CD4-positive, alpha-beta T cell treated with Interleukin-1 beta for 1 hour (primary cell): ENCODE data around the gene NKAP.
"Not testable (repeated sequence)": the region's sequence is repeated elsewhere in the genome, so short reads cannot be mapped to it uniquely, and the experiment has no call there.

ENCODE experiments used
- DNase-seq, 2 donors: peaks; one replicate each; pipeline ENCODE4 v3.0.0-alpha.2; 2020 to 2022

Gene NKAP

GRCh38 chrX:119935215-119935874 lies 8.2 kb downstream of the NKAP start:
- no peak for DNase-seq

DNA sequence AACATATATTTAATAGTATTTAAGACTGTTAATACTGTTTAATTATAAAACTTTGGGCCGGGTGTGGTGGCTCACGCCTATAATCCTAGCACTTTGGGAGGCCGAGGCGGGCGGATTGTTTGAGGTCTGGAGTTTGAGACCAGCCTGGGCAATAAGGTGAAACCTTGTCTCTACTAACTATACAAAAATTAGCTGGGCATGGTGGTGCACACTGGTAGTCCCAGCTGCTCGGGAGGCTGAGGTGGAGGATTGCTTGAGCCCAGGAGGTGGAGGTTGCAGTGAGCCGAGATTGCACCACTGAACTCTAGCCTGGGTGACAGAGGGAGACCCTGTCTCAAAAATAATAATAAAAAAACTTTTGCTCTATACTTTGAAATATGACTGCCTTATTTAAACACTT lies 21.2 kb downstream of the NKAP start:
- DNase-seq = not testable (repeated sequence)

DNA sequence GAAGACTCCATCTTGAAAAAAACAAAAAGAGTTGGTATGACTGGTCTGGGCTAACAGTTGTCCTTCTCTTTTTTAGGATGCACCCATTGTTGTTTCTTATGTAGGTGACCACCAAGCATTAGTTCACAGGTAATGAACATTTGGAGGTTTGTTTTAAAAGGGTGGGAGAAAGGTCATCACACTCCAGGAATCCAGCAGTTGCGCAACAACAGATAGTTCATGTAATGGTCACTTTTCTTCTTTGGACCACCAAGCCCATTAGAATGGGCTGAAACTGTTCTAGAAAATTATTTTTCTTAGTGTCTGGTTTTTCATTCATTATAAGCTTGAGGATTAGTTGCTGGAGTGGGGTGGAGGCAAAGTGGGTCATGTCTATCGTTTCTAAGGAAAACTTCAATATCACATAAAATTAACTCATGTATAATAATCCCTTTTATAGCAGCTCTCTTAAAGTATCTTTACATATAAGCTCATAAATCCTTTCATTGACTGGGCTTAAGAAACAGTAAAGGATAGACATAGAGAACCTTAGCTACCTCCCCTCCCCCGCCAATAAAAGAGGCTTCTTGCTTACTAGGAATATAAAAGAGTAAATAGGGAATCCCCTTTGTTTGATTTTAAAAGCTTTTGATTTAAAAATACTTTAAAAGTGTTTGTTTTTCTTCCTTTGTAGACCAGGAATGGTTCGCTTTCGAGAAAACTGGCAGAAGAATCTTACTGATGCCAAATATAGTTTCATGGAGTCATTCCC lies 23.5 kb downstream of the NKAP start:
- DNase-seq = no peak

DNA sequence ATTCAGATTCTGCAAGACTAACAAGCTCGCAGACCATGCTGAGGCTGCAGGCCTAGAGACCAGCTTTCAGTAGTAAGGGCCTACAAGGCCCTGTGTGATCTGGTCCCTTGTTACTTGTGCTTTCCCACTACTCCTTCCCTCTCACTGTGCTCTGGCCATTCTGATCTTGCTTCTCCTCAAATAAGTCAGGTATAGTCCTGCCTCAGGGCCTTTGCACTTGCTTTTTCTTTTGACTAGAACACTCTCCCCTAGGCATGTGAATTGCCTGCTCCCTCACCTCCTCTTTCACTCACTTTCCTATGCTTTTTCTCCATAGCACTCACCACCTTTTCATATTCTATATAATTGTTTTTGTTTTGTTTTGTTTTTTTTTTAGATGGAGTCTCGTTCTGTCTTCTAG lies 25.7 kb downstream of the NKAP start:
- DNase-seq = no peak

- no peak for DNase-seq
Measured at GRCh38 chrX:119916310-119916709, 27.2 kb downstream of the NKAP start.

DNA sequence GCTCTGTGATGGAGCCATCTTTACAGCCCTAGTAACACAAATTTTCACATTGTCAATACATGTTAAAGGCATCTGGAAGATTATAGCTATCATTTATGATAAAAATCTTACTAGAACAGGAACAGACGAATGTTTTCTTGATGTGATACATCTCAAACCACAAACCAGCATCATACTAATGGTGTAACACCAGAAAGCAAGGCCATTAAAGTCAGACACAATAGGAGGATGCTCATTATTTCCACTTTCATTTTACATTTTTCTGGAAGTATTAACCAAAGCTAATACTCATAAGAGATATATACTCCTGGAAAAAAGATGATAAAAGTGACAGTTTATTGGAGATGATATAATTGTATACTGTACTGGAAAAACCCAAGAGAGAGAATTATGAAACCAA lies 42.6 kb downstream of the NKAP start:
- DNase-seq = no peak

DNA sequence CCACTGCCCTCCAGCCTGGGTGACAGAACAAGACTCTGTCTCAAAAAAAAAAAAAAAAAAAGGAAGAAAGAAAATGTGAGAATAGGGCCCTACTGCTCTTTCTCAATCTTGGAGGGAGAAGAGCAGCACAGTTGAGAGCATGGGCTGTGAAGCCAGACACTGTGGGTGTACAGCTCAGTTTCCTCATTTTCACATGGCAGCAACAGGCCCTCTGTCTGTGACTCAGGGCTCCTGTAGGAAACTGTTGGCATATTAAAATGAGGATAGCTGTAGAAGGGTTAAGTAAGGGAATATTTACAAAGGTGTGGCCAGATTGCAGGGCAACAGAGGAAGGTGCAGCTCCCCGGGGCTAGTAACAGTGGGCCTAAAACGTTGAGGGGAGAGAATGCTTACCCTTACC lies 44.4 kb downstream of the NKAP start:
- peak in 1 of 2 donors; percentile 36 for DNase-seq

GRCh38 chrX:119895843-119896326 lies 47.7 kb downstream of the NKAP start, which contains the start of gene AKAP14:
Gene AKAP14, plus strand, starts transcription at chrX:119895893. Its CDS starts 7,331 bp downstream, at chrX:119903224.
- DNase-seq = no peak

DNA sequence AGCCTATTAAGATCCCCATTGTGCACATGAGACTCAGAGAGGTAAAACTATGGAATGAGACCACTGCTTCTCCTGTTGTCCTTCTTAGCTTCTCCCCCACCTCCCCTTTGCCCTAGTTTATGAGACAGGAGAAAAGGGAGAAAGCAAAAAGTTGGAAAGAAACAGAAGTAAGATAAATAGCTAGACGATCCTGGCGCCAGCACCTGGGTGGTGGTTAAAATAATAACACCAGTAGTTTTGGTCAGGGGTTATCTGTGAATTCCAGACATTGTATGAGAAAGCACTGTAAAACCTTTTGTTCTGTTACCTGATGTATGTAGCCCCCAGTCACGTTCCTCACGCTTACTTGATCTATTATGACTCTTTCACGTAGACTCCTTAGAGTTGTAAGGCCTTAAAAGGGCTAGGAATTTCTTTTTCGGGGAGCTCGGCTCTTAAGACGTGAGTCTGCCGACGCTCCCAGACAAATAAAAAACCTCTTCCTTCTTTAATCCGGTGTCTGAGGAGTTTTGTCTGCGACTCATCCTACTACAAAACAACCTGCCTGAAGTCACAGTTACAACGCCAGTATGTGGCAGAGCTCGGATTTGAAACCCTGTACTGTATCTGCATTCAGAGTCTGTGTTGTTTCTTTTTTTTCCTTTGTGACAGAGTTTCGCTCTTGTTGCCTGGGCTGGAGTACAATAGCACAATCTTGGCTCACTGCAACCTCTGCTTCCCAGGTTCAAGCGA lies 51.4 kb downstream of the NKAP start:
- DNase-seq = not testable (repeated sequence)

DNA sequence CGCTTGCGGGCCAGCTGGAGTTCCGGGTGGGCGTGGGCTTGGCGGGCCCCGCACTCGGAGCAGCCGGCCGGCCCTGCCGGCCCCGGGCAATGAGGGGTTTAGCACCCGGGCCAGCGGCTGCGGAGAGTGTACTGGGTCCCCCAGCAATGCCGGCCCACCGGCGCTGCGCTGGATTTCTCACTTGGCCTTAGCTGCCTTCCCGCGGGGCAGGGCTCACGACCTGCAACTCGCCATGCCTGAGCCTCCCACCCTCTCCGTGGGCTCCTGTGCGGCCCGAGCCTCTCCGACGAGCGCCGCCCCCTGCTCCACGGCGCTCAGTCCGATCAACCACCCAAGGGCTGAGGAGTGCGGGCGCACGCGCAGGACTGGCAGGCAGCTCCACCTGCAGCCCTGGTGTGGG lies 52.9 kb downstream of the NKAP start:
- DNase-seq = not testable (repeated sequence)

- DNase-seq = peak; percentile 62
Measured at GRCh38 chrX:119887721-119888425, 55.7 kb downstream of the NKAP start.

DNA sequence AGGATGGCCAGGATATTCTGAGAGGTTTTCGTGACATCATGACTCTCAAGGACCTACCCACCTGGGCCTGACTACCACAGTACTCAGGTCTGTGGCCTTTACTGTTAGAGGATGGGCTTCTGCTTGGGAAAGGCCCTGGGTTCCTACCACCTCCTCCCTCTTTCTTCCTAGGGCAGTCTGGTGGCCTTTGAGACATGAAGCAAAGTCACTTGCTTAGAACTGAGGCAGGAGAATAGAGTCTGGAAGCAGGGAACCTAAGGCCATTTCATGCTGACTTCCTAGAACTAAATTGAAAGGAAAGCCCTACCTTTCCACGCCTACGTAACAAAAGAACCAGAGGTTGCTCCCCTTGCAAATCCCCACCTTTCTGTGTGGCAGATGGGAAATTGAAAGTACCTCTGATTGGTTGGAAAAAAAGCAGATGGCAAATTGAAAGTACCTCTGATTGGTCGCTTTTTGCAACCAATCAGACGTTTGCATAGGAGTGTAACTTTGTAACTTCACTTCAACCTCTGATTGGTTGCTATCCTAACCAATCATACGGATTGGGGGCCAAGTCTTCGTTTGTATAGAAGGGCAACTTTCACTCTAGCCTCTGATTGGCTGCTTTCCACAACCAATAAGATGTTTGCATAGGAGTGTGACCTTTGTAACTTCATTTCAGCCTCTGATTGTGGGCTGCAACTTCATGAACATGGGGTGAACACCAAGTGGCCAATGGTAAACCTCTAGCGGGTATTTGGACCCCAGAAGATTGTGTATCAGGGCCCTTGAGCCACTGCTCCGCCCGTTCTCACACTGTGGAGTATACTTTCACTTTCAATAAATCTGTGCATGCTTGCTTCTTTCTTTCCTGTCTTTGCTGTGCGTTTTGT lies 57.8 kb downstream of the NKAP start:
- DNase-seq = peak in 1 of 2 donors; percentile 68

- peak; percentile 47 to 50 for DNase-seq
Measured at GRCh38 chrX:119880552-119881437, 62.8 kb downstream of the NKAP start.

DNA sequence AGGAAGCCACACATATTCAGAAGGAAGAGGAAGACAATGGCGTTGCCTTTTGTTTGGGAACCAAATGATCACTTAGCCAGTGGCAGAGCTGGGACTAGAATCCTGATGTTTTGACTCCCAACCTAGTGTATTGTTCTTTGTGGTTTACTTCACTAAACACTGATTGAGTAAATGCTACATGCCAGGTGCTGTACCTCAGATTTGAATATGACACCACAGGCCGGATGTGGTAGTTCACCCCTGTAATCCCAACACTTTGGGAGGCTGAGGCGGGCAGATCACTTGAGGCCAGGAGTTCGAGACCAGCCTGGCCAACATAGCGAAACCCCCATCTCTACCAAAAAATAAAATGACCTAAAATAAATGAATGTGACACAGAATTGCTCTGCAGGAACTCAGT lies 63.5 kb downstream of the NKAP start:
- DNase-seq = peak in 1 of 2 donors; percentile 24

DNA sequence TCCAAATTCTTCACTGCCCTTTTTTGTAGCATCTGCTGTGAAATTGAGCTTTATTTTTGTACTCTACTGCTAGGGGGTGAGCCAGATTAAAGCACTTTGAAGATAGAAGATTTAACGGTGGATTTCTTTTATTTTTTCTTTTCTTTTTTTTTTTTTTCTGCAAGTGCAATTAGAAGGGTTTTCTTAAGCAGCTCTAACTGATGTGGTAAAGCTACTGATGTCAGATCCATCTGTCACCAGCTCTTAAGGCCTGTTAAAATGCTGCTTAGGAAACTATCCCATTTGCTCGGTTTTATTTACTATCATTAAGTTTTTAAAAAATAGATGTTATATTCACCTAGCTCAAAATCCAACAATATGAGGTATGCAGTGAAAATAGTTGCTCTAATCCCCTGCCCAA lies 64.8 kb downstream of the NKAP start:
- DNase-seq = no peak

- DNase-seq = peak; percentile 89
Measured at GRCh38 chrX:119871599-119872395, 71.8 kb downstream of the NKAP start, which contains the start of the genes NDUFA1 and RNF113A. Gene NDUFA1, plus strand, starts transcription at chrX:119871832. Its CDS starts 80 bp downstream, at chrX:119871912. Gene RNF113A, minus strand, starts transcription at chrX:119871733. Its CDS starts 120 bp downstream, at chrX:119871613.

GRCh38 chrX:119871245-119871598 lies 72.3 kb downstream of the NKAP start:
- no peak for DNase-seq
